ENCODE results near the gene LNPK. TPM values are rescaled to one million over a fixed set of nuclear protein-coding genes. Genes with fewer than 3 reads are reported as not detected.
"Not testable (repeated sequence)": the region's sequence is repeated elsewhere in the genome, so short reads cannot be mapped to it uniquely, and the experiment has no call there.

The LNPK gene
- total and polyA plus RNA-seq, 2 donors: 9.4 to 93.1 TPM

GRCh38 chr2:176001281-176001915 lies 669 bp downstream of the LNPK start:
- under 1% methylated on average over 21 of the region's 21 CpGs for WGBS
- Histone ChIP-seq H3K36me3 (ENCODE audit: insufficient read depth) (no peaks in the 10 kb centered on the region), H3K4me1 (ENCODE audit: insufficient read depth) (no peaks in the 10 kb centered on the region), H3K27ac (ENCODE audit: low read depth) (no peak overlapping the region), H3K4me3 (ENCODE audit: low read depth, low read length) (peak overlapping the region; percentile 53)
- DNase-seq (ENCODE audit: extremely low spot score): peak; percentile 56

- H3K36me3 ChIP-seq (ENCODE audit: insufficient read depth): no peaks in the 10 kb centered on the region
- no peaks in the 10 kb centered on the region for H3K4me1 ChIP-seq (ENCODE audit: insufficient read depth)
- WGBS: 87% methylated on average over 2 of the region's 2 CpGs
- no peak overlapping the region for H3K4me3 ChIP-seq (ENCODE audit: low read depth, low read length)
- DNase-seq (ENCODE audit: extremely low spot score): no peak
- no peak overlapping the region for H3K27ac ChIP-seq (ENCODE audit: low read depth)
Observed at GRCh38 chr2:175999283-175999819, 2.7 kb downstream of the LNPK start.

GRCh38 chr2:175990099-175990498 lies 12.0 kb downstream of the LNPK start:
- Histone ChIP-seq H3K27ac (ENCODE audit: low read depth) (no peak overlapping the region), H3K4me3 (ENCODE audit: low read depth, low read length) (no peak overlapping the region), H3K36me3 (ENCODE audit: insufficient read depth) (peaks cover 1% of the 10 kb centered on the region), H3K4me1 (ENCODE audit: insufficient read depth) (no peaks in the 10 kb centered on the region)
- WGBS: 98% methylated on average over 2 of the region's 2 CpGs
- DNase-seq (ENCODE audit: extremely low spot score): no peak

- H3K36me3 ChIP-seq (ENCODE audit: insufficient read depth); H3K4me1 ChIP-seq (ENCODE audit: insufficient read depth); DNase-seq (ENCODE audit: extremely low spot score); H3K4me3 ChIP-seq (ENCODE audit: low read depth, low read length); H3K27ac ChIP-seq (ENCODE audit: low read depth): not testable (repeated sequence)
- 92% methylated on average over 4 of the region's 4 CpGs for WGBS
Observed at GRCh38 chr2:175987126-175987525, 14.9 kb downstream of the LNPK start.

- Histone ChIP-seq H3K4me3 (ENCODE audit: low read depth, low read length) (no peak overlapping the region), H3K36me3 (ENCODE audit: insufficient read depth) (no peaks in the 10 kb centered on the region), H3K27ac (ENCODE audit: low read depth) (no peak overlapping the region), H3K4me1 (ENCODE audit: insufficient read depth) (no peaks in the 10 kb centered on the region)
- 83% methylated on average over 2 of the region's 2 CpGs for WGBS
- DNase-seq (ENCODE audit: extremely low spot score): no peak
Observed at GRCh38 chr2:175984846-175985245, 17.2 kb downstream of the LNPK start.

- Histone ChIP-seq H3K4me1 (ENCODE audit: insufficient read depth) (no peaks in the 10 kb centered on the region), H3K27ac (ENCODE audit: low read depth) (no peak overlapping the region), H3K36me3 (ENCODE audit: insufficient read depth) (no peaks in the 10 kb centered on the region), H3K4me3 (ENCODE audit: low read depth, low read length) (no peak overlapping the region)
- WGBS: 81% methylated on average over 1 of the region's 1 CpG
- DNase-seq (ENCODE audit: extremely low spot score): no peak
Observed at GRCh38 chr2:175981551-175981950, 20.5 kb downstream of the LNPK start.

- no peak overlapping the region for H3K4me3 ChIP-seq (ENCODE audit: low read depth, low read length)
- no peak overlapping the region for H3K27ac ChIP-seq (ENCODE audit: low read depth)
- H3K36me3 ChIP-seq (ENCODE audit: insufficient read depth): no peaks in the 10 kb centered on the region
- 96% methylated on average over 2 of the region's 2 CpGs for WGBS
- DNase-seq (ENCODE audit: extremely low spot score): no peak
- no peaks in the 10 kb centered on the region for H3K4me1 ChIP-seq (ENCODE audit: insufficient read depth)
Observed at GRCh38 chr2:175976391-175977157, 25.5 kb downstream of the LNPK start.

- Histone ChIP-seq H3K27ac (ENCODE audit: low read depth) (no peak overlapping the region), H3K36me3 (ENCODE audit: insufficient read depth) (no peaks in the 10 kb centered on the region), H3K4me1 (ENCODE audit: insufficient read depth) (no peaks in the 10 kb centered on the region), H3K4me3 (ENCODE audit: low read depth, low read length) (no peak overlapping the region)
- DNase-seq (ENCODE audit: extremely low spot score): no peak
- WGBS: 93% methylated on average over 1 of the region's 1 CpG
Observed at GRCh38 chr2:175973373-175973772, 28.7 kb downstream of the LNPK start.

GRCh38 chr2:175966839-175967238 lies 35.2 kb downstream of the LNPK start:
- no peaks in the 10 kb centered on the region for H3K36me3 ChIP-seq (ENCODE audit: insufficient read depth)
- 98% methylated on average over 3 of the region's 3 CpGs for WGBS
- no peak for DNase-seq (ENCODE audit: extremely low spot score)
- H3K4me3 ChIP-seq (ENCODE audit: low read depth, low read length): no peak overlapping the region
- H3K27ac ChIP-seq (ENCODE audit: low read depth): no peak overlapping the region
- H3K4me1 ChIP-seq (ENCODE audit: insufficient read depth): no peaks in the 10 kb centered on the region

GRCh38 chr2:175965773-175966172 lies 36.3 kb downstream of the LNPK start:
- Histone ChIP-seq H3K4me3 (ENCODE audit: low read depth, low read length) (no peak overlapping the region), H3K4me1 (ENCODE audit: insufficient read depth) (no peaks in the 10 kb centered on the region), H3K36me3 (ENCODE audit: insufficient read depth) (no peaks in the 10 kb centered on the region), H3K27ac (ENCODE audit: low read depth) (no peak overlapping the region)
- 98% methylated on average over 3 of the region's 3 CpGs for WGBS
- no peak for DNase-seq (ENCODE audit: extremely low spot score)

GRCh38 chr2:175964195-175964594 lies 37.9 kb downstream of the LNPK start:
- Histone ChIP-seq H3K4me3 (ENCODE audit: low read depth, low read length) (no peak overlapping the region), H3K27ac (ENCODE audit: low read depth) (no peak overlapping the region), H3K4me1 (ENCODE audit: insufficient read depth) (no peaks in the 10 kb centered on the region), H3K36me3 (ENCODE audit: insufficient read depth) (no peaks in the 10 kb centered on the region)
- WGBS: 97% methylated on average over 4 of the region's 4 CpGs
- DNase-seq (ENCODE audit: extremely low spot score): no peak

- H3K36me3 ChIP-seq (ENCODE audit: insufficient read depth); H3K4me3 ChIP-seq (ENCODE audit: low read depth, low read length); DNase-seq (ENCODE audit: extremely low spot score); H3K4me1 ChIP-seq (ENCODE audit: insufficient read depth); H3K27ac ChIP-seq (ENCODE audit: low read depth): not testable (repeated sequence)
- 100% methylated on average over 2 of the region's 2 CpGs for WGBS
Observed at GRCh38 chr2:175963171-175963570, 38.9 kb downstream of the LNPK start.

GRCh38 chr2:175957845-175958244 lies 44.2 kb downstream of the LNPK start:
- DNase-seq (ENCODE audit: extremely low spot score): no peak
- H3K27ac ChIP-seq (ENCODE audit: low read depth): no peak overlapping the region
- no peak overlapping the region for H3K4me3 ChIP-seq (ENCODE audit: low read depth, low read length)
- no peaks in the 10 kb centered on the region for H3K36me3 ChIP-seq (ENCODE audit: insufficient read depth)
- no peaks in the 10 kb centered on the region for H3K4me1 ChIP-seq (ENCODE audit: insufficient read depth)
- 96% methylated on average over 6 of the region's 6 CpGs for WGBS

GRCh38 chr2:175955136-175955535 lies 46.9 kb downstream of the LNPK start:
- no peaks in the 10 kb centered on the region for H3K4me1 ChIP-seq (ENCODE audit: insufficient read depth)
- 42% methylated on average over 2 of the region's 2 CpGs for WGBS

More at GRCh38 chr2:175955136-175955535, 46.9 kb downstream of the LNPK start:
- Histone ChIP-seq H3K27ac (ENCODE audit: low read depth) (no peak overlapping the region), H3K4me3 (ENCODE audit: low read depth, low read length) (no peak overlapping the region), H3K36me3 (ENCODE audit: insufficient read depth) (no peaks in the 10 kb centered on the region)
- DNase-seq (ENCODE audit: extremely low spot score): no peak

Measured in urinary bladder (tissue), 4 donors.